Measurements from ENCODE around the gene MCRIP1. TPM values are rescaled to one million over a fixed set of nuclear protein-coding genes. Genes with fewer than 3 reads are reported as not detected.

Gene MCRIP1
- total RNA-seq, 1 experiment from 2014 or later, result 126 TPM

DNA sequence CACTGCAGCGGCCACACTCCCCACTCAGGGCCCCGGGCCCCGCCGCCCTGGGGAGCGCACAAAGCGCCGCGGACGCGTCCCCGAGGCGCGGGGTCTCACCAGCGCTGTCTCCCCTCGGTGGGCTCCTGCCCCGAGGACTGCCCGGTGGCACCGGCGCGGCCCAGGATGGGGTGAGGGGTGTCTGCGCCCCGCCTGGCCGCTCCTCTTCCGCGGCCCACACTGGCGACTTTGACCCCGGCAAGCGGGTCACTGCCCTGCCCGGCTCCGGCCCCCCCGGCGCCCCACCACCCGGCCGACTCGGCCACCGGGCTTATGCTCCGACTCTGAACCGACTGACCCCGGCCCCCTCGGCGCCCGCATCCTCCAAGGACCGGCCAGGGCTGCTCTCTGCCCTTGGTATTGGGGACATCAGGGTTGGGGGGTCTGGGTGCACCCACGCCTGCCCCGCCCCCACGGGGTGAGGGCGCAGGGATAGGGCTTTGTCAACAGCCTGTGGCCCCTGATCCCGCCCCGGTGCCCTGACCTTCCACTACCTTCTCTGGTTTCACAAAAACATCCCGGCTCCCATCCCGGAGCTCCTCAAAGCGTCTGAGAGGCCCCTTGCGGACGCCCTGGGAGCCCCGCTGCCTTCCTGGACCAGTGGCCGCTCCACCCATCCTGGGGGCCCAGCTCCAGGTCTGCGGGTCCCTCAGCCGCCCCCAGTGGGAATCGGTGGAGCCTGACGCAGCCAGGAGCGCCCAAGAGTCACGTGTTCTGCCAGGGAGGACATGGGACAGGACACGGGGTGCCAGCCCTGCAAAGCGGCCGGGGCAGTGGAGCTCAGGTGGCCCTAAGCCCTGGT, 28.3 kb downstream of the MCRIP1 start (continued):
- TF ChIP-seq, protein P1, sequence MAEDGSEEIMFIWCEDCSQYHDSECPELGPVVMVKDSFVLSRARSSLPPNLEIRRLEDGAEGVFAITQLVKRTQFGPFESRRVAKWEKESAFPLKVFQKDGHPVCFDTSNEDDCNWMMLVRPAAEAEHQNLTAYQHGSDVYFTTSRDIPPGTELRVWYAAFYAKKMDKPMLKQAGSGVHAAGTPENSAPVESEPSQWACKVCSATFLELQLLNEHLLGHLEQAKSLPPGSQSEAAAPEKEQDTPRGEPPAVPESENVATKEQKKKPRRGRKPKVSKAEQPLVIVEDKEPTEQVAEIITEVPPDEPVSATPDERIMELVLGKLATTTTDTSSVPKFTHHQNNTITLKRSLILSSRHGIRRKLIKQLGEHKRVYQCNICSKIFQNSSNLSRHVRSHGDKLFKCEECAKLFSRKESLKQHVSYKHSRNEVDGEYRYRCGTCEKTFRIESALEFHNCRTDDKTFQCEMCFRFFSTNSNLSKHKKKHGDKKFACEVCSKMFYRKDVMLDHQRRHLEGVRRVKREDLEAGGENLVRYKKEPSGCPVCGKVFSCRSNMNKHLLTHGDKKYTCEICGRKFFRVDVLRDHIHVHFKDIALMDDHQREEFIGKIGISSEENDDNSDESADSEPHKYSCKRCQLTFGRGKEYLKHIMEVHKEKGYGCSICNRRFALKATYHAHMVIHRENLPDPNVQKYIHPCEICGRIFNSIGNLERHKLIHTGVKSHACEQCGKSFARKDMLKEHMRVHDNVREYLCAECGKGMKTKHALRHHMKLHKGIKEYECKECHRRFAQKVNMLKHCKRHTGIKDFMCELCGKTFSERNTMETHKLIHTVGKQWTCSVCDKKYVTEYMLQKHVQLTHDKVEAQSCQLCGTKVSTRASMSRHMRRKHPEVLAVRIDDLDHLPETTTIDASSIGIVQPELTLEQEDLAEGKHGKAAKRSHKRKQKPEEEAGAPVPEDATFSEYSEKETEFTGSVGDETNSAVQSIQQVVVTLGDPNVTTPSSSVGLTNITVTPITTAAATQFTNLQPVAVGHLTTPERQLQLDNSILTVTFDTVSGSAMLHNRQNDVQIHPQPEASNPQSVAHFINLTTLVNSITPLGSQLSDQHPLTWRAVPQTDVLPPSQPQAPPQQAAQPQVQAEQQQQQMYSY (CRISPR knock-in tag; IDR thresholded peaks at IDR 0.05), result no peak
- TF ChIP-seq ZNF423 (CRISPR knock-in tag; IDR thresholded peaks at IDR 0.05) (no peak), CBFB (CRISPR knock-in tag; IDR thresholded peaks at IDR 0.05; ENCODE audit: low read depth) (no peak), NFYB (CRISPR knock-in tag; conservative IDR thresholded peaks at IDR 0.05; ENCODE audit: low read depth) (no peak), RELA (CRISPR knock-in tag; IDR thresholded peaks at IDR 0.05; ENCODE audit: borderline replicate concordance) (no peak)
- TF ChIP-seq, protein P2, sequence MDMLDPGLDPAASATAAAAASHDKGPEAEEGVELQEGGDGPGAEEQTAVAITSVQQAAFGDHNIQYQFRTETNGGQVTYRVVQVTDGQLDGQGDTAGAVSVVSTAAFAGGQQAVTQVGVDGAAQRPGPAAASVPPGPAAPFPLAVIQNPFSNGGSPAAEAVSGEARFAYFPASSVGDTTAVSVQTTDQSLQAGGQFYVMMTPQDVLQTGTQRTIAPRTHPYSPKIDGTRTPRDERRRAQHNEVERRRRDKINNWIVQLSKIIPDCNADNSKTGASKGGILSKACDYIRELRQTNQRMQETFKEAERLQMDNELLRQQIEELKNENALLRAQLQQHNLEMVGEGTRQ (CRISPR knock-in tag; IDR thresholded peaks at IDR 0.05), result peak; percentile 70

DNA sequence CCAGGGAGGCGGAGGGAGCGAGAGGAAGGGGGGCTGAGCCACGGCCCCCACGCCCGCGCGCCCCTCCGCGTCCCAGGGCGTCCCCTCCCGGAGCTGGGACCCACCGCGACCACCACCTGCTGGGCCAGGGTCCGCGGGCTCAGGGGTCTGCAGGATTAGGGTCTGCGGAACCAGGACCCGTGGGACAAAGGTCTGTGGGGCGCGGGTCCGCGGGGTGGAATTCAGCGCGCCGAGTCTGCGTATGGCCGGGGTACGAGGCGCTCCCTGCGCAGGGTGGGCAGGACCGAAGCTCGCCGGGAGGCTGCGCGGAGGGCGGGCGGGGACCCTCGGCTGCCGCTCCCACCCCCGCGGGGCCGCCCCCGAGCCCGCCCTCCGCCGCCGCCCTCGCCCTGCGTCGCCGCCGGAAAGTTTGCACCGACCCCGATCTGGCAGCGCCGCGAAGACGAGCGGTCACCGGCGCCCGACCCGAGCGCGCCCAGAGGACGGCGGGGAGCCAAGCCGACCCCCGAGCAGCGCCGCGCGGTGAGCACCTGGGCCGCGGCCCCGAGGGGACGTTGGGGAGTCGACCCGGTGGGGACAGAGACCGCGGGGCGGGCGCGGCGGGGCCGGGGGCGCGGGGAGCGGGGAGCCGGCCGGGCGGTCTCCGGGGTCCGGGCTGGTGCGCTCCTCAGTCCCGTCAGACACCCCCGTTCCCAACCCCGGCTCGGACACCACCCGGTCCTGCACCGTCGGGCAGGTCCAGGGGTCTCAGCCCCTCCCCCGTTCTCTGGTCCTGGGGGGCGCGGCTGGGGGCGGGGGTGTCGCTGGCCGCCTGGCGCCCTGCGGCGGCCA, 29.1 kb downstream of the MCRIP1 start, which contains the start of gene GCGR:
TSS of gene GCGR (plus strand) at position 423 of the 831 bp plus-strand sequence. CDS start 4,869 bp downstream, outside the sequence.
- Mint-ChIP-seq H3K27ac (no peak within 1 kb of the TSS), H3K4me1 (no peaks in the 10 kb centered on the region), H3K27me3 (ENCODE audit: low read depth) (peaks cover 68% of the 10 kb centered on the region), H3K9me3 (peaks cover 10% of the 10 kb centered on the region), H3K36me3 (no peaks in the 10 kb centered on the region), H3K4me3 (peak within 1 kb of the TSS; percentile 61)
- 0 out of 2 replicates have a peak, but pooled peaks have one; percentile 32 for TF ChIP-seq TP53 (CRISPR knock-in tag; IDR thresholded peaks at IDR 0.05)
- TF ChIP-seq, protein P3, sequence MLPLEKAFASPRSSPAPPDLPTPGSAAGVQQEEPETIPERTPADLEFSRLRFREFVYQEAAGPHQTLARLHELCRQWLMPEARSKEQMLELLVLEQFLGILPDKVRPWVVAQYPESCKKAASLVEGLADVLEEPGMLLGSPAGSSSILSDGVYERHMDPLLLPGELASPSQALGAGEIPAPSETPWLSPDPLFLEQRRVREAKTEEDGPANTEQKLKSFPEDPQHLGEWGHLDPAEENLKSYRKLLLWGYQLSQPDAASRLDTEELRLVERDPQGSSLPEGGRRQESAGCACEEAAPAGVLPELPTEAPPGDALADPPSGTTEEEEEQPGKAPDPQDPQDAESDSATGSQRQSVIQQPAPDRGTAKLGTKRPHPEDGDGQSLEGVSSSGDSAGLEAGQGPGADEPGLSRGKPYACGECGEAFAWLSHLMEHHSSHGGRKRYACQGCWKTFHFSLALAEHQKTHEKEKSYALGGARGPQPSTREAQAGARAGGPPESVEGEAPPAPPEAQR (CRISPR knock-in tag; IDR thresholded peaks at IDR 0.05), result no peak
- POLR2A ChIA-PET, result no interaction called here
- CTCF ChIA-PET, result no interaction called here
- peak; percentile 18 for ATAC-seq
- DNase-seq (ENCODE audit: low spot score), result no peak

DNA sequence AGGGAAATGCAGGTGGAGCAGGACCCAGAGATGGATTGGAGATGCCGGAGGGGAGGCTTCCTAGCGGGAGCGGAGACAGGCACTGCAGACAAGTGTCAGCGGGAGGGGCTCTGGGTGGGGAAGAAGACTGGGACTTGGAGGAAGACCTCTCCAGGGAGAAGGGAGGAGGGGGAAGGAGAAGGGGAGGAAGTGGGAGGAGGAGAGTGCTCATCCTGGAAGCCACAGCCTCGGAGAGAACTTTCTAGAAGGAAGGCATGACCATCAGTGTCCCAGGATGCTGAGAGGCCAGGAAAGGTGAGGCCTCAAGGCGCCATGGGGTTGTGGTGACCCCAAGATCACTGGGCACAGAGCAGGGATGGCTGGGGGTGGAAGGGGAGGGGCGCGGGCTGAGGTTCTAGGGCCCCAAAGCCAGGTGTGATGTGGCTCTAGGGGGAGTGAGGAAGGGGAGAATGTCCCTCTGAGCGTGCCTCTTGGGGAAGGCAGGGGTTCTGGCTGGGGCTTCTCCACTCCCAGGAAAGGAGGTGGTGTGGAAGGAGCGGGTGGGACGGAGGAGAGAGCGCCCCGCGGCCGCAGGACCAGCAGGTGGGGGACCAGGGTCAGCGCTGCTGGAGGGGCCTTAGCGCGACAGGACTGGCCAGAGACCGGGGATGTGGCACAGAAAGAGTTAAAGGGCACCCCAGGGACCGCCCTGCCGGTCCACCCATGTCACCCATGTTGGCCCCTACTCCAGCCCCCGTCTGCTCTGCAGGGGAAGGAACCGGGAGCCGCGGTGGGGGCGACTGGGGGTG, 30.0 kb downstream of the MCRIP1 start:
- Mint-ChIP-seq H3K27ac (no peak overlapping the region), H3K9me3 (peaks cover 10% of the 10 kb centered on the region), H3K4me1 (no peaks in the 10 kb centered on the region), H3K4me3 (peak overlapping the region; percentile 58), H3K27me3 (ENCODE audit: low read depth) (peaks cover 68% of the 10 kb centered on the region), H3K36me3 (no peaks in the 10 kb centered on the region)
- CTCF ChIA-PET, result no interaction called here
- POLR2A ChIA-PET, result no interaction called here
- ATAC-seq, result no peak
- DNase-seq (ENCODE audit: low spot score), result no peak
- TF ChIP-seq NFATC4 (CRISPR knock-in tag; IDR thresholded peaks at IDR 0.05), result no peak
- no peak for TF ChIP-seq JAZF1 (CRISPR knock-in tag; IDR thresholded peaks at IDR 0.05)
- TF ChIP-seq, protein P4, sequence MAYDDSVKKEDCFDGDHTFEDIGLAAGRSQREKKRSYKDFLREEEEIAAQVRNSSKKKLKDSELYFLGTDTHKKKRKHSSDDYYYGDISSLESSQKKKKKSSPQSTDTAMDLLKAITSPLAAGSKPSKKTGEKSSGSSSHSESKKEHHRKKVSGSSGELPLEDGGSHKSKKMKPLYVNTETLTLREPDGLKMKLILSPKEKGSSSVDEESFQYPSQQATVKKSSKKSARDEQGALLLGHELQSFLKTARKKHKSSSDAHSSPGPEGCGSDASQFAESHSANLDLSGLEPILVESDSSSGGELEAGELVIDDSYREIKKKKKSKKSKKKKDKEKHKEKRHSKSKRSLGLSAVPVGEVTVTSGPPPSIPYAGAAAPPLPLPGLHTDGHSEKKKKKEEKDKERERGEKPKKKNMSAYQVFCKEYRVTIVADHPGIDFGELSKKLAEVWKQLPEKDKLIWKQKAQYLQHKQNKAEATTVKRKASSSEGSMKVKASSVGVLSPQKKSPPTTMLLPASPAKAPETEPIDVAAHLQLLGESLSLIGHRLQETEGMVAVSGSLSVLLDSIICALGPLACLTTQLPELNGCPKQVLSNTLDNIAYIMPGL (CRISPR knock-in tag; IDR thresholded peaks at IDR 0.05), result no peak
- no peak for TF ChIP-seq ESRRA (CRISPR knock-in tag; IDR thresholded peaks at IDR 0.05; ENCODE audit: borderline replicate concordance)
- TF ChIP-seq, protein P5, sequence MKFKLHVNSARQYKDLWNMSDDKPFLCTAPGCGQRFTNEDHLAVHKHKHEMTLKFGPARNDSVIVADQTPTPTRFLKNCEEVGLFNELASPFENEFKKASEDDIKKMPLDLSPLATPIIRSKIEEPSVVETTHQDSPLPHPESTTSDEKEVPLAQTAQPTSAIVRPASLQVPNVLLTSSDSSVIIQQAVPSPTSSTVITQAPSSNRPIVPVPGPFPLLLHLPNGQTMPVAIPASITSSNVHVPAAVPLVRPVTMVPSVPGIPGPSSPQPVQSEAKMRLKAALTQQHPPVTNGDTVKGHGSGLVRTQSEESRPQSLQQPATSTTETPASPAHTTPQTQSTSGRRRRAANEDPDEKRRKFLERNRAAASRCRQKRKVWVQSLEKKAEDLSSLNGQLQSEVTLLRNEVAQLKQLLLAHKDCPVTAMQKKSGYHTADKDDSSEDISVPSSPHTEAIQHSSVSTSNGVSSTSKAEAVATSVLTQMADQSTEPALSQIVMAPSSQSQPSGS (CRISPR knock-in tag; IDR thresholded peaks at IDR 0.05; ENCODE audit: borderline replicate concordance, low read depth), result no peak
- TF ChIP-seq, protein P6, sequence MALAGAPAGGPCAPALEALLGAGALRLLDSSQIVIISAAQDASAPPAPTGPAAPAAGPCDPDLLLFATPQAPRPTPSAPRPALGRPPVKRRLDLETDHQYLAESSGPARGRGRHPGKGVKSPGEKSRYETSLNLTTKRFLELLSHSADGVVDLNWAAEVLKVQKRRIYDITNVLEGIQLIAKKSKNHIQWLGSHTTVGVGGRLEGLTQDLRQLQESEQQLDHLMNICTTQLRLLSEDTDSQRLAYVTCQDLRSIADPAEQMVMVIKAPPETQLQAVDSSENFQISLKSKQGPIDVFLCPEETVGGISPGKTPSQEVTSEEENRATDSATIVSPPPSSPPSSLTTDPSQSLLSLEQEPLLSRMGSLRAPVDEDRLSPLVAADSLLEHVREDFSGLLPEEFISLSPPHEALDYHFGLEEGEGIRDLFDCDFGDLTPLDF (CRISPR knock-in tag; IDR thresholded peaks at IDR 0.05), result no peak
- TF ChIP-seq, protein P7, sequence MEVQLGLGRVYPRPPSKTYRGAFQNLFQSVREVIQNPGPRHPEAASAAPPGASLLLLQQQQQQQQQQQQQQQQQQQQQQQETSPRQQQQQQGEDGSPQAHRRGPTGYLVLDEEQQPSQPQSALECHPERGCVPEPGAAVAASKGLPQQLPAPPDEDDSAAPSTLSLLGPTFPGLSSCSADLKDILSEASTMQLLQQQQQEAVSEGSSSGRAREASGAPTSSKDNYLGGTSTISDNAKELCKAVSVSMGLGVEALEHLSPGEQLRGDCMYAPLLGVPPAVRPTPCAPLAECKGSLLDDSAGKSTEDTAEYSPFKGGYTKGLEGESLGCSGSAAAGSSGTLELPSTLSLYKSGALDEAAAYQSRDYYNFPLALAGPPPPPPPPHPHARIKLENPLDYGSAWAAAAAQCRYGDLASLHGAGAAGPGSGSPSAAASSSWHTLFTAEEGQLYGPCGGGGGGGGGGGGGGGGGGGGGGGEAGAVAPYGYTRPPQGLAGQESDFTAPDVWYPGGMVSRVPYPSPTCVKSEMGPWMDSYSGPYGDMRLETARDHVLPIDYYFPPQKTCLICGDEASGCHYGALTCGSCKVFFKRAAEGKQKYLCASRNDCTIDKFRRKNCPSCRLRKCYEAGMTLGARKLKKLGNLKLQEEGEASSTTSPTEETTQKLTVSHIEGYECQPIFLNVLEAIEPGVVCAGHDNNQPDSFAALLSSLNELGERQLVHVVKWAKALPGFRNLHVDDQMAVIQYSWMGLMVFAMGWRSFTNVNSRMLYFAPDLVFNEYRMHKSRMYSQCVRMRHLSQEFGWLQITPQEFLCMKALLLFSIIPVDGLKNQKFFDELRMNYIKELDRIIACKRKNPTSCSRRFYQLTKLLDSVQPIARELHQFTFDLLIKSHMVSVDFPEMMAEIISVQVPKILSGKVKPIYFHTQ (CRISPR knock-in tag; IDR thresholded peaks at IDR 0.05), result no peak
